NCI-H1105 treated with DMSO at 0.1 percent for 48 hours (cell line): ENCODE measurements around the gene EEF1AKMT3.

Source experiments
- DNase-seq: peaks from one replicate; lab custom pipeline; 2025; lab: John Stamatoyannopoulos, UW

Gene EEF1AKMT3

DNA sequence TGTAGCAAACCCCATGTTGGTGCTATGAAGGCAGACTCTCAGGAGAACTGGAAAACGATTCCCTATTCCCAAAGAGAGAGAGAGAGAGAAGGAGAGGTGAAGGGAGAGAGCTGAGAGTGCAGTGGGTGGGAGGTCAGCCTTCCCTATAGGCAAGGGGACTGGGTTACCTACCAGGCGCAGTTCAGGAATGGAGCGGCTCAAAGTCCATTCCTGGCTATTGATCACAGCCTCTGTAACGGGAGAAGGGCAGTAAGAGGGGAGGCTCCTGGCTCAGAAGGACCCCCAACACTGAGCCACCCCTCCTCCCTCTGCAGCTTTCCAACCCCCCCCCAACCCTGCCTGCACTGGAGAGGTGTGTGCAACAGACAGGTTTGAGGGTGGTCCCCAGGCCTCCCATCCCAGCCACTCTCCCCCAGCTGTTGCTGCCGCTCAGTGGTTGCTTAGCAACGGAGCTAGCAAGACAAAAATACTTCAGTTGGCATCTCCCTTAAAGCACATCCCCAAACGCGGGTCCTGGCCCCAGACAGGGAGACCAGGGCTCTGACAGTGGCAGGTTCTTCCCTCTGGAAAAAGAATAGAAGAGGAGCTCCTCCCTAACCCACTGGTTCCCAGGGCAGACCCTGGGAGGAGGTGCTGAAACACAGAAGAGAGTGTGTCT lies 37.1 kb upstream of the EEF1AKMT3 start:
- DNase-seq, result no peak

DNA sequence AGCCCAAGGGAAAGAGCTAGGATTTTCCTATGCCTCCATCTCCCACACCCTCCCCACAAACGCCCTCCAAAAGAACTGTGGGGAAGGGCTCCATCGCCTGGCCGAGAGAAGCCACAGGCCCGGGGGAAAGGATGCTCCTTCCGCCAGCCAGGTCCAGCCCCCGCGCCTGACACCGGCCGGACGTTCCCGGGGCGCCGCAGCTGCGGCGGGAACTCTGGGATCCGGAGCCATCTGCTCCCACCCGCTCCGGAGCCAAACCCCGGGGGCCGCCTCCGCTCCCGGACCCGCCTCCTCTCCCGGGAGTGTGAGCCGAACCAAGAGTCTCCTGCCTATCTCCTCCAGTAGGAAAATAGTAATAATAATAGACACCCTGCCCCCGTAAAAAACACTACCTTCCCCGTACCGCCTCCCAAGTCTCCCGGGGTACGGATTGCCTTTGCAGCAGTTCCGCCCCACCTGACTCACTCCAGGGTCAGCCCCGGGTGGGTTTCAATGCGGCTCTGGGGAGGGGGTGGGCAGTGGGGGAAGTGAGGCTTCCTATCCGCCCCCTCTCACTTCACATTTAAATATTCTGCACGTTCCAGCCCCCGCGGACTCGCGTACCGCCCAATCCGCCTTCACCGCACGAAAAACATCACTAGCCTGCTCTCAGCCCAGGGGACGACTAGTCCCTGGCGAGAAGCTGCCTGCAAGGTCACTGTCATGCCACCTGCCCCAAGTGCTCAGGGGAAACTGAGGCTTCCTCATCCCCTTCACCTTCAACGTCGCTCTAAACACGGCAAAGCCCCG lies 36.3 kb upstream of the EEF1AKMT3 start:
- no peak for DNase-seq

DNA sequence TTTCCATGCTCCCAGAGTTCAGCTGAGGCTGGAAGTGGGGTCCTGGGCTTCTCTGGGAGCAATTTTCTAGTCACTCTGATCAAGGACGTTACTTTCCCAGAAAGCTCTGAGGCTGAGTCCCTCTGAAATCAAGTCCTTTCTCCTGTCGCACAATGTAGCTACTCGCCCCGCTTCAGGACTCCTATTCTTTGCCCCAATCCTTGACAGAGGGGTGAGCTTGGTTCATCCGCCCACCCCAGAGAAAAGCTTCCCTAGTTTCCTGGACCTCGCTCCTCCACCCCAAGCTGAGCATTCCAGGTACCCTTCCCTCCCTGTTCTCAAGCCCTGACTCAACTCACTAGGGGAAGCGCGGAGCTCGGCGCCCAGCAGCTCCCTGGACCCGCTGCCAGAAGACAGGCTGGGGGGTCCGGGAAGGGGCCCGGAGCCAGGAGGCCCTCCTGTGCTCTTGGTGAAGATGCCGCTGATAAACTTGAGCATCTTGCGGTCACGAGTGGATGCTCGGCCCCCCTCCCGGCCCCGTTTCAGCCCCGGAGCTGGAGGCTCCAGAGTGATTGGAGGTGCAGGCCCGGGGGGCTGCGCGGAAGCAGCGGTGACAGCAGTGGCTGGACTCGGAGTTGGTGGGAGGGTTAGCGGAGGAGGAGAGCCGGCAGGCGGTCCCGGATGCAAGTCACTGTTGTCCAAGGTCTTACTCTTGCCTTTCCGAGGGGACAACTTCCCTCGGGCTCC lies 35.5 kb upstream of the EEF1AKMT3 start:
- no peak for DNase-seq

DNA sequence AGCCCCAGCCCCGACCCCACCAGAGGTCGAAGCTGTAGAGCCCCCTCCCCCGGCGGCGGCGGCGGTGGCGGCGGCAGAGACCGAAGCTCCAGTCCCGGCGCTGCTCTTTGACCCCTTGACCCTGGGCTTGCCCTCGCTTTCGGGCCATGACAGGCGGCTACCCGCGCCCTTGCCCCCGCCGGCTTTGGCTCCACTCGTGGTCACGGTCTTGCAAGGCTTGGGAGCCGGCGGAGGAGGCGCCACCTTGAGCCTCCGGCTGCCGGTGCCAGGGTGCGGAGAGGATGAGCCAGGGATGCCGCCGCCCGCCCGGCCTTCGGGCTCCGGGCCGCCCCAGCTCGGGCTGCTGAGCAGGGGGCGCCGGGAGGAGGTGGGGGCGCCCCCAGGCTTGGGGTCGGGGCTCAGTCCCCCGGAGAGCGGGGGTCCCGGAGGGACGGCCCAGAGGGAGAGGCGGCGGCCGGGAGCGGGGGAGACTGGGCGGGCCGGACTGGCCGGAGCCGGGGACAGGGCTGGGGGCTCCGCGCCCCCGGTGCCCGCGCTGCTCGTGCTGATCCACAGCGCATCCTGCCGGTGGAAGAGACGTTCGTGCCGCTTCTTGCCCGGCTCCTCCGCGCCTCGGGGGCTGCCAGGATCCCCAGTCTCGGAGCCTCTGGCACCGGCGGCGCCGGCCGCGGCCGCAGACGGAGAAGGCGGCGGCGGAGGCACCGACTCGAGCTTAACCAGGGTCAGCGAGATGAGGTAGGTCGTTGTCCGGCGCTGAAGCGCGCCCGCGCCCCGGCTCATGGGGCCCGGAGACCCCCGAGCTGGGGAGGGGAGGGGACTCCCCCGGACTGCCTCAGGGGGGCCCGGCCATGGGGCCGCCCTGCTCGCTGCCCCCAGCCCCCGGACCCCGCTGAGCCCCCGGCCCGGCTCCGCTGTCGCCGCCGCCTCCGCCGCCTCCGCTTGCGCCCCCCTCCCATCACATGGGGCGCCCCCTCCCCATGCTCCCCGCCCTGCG lies 34.6 kb upstream of the EEF1AKMT3 start:
- no peak for DNase-seq

DNA sequence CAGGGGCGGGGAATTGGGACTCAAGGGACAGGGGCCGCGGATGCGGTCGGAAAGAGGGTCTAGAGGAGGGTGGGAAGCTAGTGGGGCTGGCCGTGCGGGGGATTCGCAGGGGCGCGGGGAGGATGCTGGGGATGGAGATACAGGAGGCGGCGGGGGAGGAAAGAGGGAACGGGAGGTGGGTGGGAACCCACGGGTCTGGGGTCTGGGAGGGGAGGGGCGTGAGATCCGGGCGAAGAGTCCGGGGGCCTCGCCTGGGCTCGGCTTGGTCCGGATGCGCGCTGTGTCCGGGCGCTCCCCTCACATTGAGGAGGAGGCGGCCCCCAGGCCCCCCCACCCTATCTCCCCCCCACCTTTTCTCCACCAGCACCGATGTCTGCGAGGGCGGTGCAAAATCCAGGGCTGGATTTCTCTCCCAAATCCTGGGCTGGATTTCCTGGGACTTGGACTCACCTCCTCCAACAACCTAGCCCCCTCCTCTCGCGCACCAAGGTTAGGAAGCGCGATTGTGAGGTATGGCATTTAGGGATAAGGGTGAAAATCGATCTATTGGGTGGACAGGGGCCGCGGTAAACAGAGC lies 33.7 kb upstream of the EEF1AKMT3 start, which contains the start of gene AGAP2:
Gene AGAP2 (minus strand): TSS at position 82 of the 577 bp plus-strand sequence. CDS start 496 bp downstream, outside the sequence.
- no peak for DNase-seq

DNA sequence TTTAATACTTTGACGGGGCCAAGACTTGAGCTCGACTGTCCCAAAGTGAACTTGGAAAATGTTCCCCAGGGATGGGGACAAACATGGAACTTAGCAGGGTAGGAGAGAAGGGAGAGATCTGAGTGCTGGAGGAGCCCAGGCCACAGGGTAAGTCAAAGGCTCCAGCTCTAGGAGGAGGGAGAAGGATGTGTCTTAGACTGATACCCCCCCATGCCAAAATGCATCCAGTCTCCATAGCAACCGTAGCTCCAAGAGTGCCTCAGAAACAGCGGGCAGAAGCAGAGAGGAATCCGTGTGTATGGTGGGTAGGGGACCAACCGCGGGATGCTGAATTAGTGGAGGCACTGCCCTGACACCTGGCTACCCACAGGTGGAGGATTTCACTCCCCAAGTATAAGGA lies 33.0 kb upstream of the EEF1AKMT3 start:
- no peak for DNase-seq

DNA sequence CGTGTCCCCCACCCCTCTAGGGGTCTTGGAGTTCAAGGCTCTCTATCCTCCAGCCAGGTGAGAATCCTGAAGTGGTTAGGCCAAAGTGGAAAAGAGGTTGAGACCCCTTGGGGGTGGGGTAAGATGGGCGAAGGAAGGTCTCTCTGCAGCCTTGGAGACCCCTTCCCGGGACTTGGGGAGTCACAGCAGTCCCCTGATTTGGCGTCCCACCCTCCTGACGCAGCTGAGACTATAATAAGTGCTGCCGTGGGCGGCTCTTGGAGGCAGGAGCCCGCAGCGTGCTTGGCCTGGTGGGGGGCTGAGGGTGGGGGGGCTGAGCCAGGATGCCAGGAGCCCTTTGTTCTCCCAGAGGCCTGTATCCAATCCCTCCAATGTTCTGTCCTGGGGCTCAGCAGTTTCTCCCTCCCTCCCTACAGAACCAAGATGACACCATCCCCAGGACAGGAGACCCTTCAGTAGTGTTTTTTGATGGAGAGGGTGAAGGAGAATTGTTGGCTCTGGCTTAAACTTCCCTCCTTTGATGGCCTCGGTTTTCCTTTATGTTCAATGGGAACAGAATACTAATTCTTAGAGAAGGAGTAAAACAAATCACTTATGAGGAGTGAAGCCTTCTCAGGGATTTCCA lies 32.4 kb upstream of the EEF1AKMT3 start:
- DNase-seq, result no peak

DNA sequence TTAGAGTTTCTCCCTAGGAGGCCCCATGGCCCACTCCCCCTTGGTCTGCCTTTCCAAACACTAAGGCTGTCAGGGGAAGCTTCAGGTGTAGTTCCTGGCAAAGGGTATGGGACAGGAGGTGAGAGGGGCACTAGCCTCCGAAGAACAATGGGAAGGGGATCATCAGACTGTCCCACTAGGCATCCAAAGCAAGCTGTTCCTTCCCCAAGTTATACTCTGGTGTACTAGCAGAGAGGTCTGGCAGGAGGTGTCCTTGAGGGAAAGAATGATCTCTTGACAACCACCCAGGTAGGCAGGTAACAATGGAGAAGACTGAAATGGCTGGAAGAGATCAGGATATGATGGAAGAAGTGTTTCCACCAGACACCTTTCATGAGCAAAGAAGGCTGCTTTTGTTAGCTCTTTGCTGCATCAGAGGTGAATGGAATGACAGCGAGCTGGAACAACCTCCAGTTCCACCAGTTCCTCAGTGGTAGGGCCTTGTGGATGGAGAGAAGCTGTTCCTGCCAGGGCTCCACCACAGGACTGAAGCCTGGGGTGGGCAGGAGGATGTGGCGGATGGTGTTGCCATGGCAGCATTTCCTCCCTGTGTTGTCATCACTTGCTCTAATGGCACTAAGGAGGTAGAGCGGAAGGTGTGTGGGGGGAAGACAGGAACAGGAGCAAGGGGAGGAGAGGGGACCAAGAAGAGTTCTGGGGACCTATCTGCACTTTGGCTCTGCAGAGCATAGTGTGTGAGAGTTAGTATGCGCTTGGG lies 31.6 kb upstream of the EEF1AKMT3 start:
- DNase-seq, result no peak

DNA sequence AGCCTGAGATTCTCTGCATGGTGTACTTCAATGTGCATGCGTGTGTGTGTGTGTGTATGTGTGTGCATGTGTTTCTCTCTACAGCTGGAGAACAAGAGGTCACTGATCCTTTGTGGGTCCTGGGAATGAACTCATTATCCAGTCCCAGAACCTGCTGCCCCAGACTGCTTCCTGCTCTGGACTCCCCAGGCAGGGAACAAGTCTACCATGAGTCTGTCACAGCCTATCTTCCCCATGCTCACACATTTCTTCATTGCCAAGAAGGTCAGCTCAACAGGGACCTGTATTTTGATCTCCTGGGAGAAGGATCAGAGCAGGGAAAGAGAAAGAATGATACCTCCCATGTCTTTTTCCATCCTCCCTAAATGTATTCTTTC lies 31.0 kb upstream of the EEF1AKMT3 start:
- no peak for DNase-seq

DNA sequence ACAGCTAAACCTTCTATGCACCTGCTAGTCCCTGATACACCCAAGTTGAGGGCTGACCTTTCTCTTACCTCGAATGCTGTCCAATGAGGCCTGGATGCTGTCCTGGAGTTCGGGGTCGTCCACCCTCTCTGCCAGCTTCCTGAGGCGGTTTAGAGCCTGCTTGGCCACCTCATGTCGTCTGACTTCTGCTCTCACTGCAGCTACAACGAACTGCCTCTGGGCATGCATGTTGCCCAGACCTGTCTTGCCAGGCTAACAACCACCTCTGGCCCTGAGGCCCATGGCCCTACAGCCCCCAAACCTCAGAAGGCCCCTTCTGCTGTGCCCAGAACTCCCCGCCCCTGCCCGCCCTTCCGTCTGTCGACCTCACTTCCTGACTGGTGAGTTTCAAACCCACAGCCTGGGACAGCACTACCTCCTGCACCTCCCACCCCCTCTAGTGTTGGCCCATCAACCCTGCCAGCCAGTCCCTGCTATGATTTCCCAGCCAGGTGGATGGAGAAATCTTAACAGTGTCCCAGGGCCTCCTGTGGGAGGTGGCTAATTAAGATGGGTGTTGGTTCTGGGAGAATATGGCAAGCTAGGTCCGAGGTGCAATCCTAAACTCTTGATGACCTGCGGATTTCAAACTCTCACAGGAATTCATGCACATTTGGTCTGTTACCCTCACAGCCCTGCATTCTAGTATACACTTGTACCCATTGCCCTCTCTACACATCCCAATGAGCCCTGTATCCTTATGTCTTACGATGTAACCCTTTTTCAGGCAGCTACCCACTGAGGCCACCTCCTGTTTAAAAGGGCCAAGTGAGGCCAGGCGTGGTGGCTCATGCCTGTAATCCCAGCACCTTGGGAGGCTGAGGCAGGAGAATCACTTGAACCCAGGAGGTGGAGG lies 30.3 kb upstream of the EEF1AKMT3 start:
- DNase-seq, result no peak

DNA sequence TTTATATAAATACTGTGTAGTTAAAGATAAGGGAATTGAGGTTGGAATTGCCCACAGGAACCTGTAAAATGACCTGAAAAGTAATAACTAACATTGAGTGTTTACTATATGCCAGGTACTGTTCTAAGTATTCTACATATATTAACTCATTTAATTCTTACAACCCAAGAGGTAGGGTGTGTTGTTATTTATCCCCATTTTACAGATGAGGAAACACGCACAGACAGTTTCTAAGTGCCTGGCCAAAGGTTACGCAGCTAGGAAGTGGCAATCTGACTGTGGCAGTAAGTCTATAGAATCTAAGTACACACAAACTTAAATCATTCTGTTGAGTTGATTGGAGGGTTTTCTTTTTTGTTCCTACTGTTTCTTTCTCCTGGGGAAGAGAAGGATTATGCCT lies 28.6 kb upstream of the EEF1AKMT3 start:
- DNase-seq, result no peak

DNA sequence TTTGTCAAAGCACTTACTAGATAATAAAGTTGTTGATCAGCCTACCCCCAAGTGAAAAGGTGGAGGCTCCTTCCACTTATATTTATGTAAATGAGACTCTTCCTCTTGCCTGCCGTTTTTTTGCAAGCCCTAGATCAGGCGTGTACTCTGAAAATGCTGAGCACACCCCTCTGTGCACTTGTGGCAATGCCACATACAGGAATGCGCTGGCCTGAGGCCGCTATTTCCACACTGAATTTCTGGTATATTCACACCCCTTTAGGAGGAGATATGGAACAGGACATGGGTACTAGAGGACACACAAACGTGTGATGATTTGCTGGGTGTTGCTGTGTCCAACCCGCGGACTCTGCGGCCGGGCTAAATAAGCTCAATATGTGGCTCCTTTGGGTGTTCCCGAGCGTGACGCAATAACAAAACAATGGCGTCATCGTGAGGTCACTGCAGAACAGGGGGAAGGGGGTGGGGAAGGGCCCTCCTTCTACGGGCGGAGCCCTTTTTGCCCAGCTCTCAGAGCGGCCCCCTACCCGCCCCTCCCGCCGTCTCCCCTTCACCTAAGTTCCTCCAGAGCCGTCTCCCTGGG lies 28.1 kb upstream of the EEF1AKMT3 start:
- DNase-seq, result no peak

DNA sequence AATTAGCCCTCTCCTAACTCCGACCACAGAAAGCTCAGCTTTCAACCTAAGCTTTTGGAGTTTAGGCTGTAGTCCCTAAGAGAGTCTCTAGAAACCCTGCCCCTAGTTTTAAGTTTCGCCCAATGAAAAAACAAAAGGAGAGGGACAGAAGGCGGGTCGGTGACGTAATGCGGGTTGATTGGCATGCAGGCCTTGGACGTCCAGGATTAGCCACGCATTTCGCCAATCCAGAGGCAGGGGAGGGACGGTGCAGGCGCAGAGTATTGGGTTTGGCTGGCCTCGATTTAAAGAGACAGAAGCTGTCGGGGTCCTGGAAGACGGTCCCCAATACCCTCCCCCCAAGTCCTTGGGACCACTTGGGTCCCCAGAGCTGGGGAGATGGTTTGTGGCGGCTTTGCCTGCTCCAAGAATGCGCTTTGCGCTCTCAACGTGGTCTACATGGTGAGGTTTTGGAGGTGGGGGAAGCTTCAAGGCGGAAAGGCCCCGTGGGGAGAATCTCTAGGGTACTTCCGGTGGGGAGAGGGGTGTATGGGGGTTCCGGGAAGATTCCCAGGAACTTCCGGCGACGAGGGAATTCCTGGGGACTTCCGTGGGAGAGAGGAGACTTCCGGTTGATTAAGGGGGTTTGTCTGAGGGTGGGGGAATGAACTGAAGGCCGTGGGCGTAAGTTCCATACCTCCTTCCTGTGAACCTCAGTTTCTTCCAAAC lies 27.5 kb upstream of the EEF1AKMT3 start, which contains the start of gene TSPAN31:
Gene TSPAN31 (plus strand): TSS at position 263 of the 708 bp plus-strand sequence. CDS start 116 bp downstream, at position 379.
- peak; percentile 90 for DNase-seq

DNA sequence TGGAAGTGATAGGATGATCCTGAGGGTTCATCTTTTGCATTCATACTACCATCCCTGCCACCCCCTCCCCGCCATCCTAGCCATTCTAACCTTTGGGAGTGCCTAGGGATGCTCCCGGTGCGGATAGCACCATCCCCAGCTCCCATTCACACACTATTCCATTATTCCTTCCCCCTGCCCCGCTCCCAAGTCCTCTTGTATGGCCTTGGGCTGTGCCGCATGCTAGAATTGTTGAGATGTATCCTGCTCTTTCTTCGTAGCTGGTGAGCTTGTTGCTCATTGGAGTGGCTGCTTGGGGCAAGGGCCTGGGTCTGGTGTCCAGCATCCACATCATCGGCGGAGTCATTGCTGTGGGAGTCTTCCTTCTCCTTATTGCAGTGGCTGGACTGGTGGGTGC lies 26.9 kb upstream of the EEF1AKMT3 start:
- DNase-seq, result no peak

DNA sequence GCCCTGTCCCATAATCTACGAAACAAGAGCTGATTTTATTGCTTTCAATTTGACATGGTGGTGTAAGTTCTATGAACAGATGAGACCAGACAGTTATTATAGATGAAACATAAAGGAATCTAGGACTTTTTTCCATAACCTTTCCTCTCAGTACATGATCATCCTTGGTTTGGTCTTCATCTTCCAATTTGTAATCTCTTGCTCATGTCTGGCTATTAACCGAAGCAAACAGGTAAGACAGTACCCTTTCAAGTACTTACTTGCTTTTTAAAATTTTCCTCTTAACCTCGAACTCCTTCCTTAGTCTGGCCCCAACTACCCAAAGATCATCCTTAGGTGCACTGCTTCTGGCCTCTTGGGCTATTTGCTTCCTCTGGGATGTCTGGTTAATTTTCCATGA lies 26.4 kb upstream of the EEF1AKMT3 start:
- no peak for DNase-seq

DNA sequence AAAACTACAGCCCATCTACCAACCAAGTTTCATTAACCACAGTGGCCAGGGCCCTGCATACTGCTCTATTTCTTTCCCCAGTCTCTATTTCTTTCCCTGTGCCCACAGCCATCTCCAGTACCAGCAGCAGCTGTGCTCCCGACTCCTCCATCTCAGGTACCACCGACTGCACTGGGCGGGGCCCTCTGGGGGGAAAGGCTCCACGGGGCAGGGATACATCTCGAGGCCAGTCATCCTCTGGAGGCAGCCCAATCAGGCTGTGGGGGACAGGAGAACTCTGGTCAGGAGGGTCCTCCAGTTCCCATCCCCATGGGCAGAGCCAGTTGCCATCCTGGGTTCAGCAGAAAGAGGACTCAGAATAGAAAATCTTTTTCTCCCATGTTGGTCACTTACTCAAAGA lies 23.4 kb upstream of the EEF1AKMT3 start:
- no peak for DNase-seq

DNA sequence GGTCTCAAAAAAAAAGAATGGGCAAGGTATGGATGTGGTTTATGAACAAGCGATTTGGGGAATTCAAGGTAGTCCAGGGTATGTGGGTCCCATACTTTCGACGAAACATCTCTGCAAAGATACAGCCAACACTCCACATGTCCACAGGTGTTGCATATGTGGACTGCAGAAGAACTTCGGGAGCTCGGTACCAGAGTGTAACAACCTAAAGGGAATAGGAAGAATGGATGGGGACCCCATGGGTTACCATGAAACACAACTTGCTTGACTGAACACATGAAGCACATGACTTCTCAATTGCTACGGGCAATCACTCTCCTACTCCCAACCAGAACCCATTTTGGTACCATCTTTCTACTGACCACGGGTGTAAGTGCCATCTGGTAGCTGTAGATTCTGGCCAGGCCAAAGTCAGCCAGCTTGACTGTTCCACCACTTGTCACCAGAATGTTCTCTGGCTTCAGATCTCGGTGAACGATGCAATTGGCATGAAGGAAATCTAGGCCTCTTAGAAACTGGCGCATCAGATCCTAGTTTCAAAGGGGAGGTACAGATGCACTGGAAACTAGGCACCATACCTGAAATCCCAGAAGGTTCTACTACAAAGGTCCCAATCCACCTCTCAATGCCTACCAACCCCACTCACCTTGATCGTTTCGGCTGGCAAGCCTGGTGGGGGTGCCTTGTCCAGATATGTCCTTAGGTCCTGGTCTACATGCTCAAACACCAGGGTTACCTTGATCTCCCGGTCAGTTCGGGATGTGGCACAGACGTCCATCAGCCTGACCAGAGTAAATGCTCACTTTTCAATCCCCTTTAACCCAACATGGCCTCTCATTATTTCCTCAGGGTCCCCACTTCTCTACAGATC lies 21.6 kb upstream of the EEF1AKMT3 start:
- DNase-seq, result no peak
